Suppressor macrophage treated with lipopolysaccharide for 4 hours (primary cell): ENCODE data around the gene ADCY9.

Experiments
- DNase-seq: peaks from one replicate; pipeline ENCODE4 v3.0.0-alpha.2; 2020

Gene ADCY9

DNA sequence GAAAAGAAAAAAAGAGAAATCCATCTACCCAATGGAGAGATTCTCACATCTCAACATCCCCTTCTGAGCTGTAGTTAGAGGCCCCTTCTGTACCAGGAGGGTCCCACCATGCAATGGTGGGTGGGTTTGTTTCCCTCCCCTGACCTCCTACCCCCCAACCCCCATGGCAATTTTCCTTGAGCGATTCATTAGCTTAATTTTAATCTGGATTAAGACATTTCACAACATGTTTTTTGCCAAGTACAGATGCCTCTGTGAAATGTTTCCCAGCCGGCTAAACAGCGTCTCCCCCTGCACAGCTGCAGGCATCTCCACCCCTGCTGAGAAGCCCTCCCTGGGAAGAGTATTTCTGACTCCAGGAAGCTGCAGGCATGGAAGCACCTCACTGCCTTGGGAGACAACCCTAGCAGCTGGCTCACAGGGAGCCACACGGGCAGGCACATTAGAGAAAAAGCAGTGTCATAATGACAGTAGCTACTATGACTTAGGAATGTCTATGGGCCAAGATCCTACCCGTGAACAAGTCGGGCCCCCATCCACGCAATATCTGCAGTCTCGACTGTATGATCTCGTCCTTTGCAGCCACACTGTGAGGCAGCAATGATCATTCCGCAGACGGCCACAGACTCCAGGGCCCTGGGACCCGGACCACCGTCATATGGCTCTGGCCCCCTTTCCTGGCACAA is 117.3 kb downstream of the ADCY9 start:
- no peak for DNase-seq

DNA sequence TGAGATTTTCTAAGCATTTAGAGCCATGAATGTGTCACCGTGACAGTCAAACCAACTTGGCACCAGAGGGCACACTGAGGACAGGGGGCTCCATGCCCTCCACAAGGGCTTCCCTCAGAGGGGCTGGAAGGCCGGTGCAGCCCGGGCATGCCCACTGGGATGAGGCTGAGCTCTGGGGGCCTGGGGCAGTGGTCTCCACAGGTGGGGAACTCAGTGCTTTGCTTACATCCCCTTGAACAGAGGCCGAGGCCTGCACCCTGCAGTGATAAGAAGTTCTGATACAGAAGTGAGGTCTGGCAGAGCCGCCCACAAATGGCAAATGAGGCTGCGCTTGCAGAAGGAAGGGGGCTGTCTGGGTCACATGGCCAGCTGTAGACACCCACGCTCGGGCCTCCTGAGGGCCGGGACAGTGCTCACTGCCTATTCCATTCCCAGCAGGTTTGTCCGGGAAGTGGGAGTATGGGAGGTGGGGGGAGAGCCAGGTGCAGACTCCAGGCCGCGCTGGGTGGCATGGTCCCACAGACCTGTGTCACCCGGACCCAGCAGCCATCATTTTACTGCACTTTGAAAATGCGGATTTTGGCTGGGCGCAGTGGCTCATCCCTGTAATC is 118.9 kb downstream of the ADCY9 start:
- DNase-seq, result no peak

DNA sequence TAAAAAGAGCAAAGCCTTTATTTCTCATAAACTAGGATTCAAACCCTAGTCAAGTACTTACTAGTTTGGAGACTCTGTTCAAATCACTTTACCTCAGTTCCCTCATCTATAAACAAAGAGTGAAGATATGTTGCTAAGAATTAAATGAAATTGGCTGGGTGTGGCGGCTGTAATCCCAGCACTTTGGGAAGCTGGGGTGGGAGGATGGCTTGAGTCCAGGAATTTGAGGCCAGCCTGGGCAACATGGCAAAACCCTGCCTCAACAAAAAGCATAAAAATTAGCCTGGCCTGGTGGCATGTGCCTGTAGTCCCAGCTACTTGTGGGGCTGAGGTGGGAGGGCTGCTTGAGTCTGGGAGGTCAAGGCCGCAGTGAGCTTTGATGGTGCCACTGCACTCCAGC is 121.2 kb downstream of the ADCY9 start:
- DNase-seq, result no peak

DNA sequence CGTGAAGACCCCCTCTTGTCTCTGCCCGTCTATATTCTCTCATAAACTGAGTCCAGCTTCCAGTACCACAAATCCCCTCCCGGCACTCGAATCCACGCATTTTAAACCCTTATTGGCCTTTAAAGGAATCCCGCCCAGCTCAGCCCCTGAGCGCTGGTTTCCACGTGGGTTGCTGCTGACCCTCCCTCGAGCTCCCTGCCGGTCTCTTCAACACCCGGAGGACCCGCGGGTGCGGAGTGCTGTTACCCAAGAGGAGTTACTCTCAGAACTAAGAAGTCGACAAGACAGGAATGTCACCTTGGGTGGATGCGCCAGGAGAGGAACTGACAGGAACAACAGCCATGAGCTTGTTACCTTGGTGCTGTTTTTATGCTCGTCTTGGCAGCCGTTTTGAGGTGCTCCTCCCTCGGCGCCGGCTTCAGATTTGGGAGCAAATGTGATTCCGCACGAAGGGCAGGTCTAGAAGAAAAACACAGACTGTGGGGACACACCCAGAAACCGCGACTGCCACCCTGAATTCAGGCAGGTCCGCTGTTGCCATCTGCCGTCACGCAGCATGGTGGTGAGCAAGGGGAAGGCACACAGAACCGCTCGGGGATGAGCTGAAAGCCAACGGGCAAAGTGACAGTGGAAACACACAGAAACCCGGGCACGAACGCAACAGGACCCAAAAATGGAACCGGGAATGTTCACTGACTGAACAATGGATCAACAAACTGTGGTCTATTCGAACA is 123.0 kb downstream of the ADCY9 start:
- no peak for DNase-seq

DNA sequence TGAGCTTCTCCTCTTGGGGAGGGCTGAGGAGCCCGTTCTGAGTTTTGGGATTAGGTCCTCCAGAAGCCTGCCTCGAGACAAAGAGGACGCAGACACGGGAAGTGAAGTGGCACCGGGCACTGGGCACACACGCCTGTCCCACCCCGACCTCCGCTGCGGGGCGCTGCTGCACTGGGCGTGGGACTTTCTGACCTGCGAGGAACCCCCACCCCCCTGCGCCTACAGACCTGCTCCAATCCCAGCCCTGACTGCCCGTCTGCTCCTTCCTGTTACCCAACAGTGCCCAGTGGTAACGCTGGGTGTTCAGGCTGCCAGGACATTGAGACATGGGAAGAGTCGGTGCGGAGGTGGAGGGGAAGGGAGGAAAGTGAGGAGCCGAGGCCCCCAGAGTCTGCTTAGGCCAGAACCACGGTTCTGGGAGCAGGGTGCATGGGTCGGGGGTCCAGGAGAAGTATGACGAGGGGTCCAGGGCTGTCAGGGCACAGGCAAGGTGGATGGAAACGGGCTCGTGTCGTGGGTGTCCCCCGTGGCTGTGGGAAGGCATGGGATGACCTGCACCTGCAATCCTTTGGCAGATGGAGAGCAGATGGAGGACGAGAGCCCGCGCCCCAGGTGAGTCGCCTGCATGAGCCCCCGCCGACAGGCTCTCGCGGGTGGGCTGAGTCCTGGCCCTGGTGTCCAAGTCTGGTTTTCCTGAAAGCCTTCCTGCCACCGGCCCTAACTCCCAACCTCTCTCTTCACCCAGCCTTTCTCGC is 123.8 kb downstream of the ADCY9 start:
- DNase-seq, result peak; percentile 44

DNA sequence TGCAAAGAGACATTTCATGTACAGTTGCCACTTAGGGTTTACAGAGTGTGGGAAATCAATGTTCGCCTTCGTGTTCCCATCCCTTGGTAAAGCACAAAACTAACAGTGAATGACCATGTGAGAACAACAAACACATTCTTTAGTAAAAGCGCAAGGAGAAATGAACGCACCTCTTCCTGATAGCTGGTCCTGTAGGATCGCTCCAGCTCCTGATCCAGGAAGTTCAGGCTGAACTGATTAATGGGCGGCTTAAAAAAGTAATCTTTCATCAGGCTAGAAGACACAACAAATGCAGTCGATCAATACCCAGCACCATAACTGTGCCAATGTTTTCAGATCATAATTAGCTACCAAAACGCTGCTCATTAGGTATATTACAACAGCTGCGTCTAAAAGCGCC is 127.4 kb downstream of the ADCY9 start:
- no peak for DNase-seq

DNA sequence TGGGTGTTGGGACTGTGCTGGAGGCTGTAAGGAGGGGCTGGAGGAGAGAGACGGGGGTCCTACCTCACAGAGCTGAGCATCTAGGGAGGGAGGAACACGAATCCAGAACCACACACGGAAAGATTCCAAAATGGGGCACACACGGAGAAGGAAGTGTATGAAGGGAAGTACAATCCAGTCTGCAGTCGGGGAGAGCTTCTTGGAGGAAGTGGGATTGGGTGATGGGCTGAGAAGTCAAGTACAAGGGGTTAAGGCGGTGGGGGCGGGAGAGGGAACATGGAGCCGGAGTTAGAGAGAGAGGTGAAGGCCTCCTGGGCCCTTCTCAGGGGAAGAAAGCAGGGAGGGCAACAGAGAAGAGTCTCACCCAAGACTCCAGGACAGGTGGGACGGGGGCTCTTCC is 128.2 kb downstream of the ADCY9 start:
- no peak for DNase-seq

DNA sequence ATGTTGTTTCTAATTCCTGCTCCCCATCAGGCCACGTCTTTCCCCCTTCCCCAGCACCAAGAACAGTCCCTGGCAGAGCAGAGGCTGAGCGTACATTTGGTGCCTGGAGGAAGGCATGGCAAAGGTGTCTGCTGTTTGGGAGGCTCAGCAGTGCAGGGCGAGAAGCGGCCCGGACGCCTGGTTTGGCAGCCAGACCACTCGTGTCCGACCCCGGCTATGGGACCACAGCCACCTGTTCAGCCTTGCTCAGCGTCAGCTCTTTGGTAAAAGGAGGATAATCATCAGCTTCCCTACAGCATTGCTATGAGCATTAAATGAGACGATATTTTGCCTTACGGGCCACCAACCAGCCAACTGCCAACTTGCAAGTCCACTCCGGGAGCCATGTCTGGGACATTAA is 129.0 kb downstream of the ADCY9 start:
- no peak for DNase-seq

DNA sequence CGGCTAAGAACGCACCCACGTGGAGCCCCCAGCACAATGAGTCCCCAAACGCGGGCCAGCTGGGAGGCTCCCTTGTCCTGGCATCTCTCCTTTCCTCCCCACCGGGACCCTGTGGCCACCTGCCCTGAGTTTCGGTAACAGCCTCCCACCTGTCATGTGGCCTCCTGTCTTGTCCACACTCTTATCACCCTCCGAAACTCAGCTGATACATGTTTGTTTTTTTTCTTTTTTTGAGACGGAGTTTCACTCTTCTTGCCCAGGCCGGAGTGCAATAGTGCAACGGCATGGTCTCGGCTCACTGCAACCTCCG is 130.1 kb downstream of the ADCY9 start:
- DNase-seq, result no peak

DNA sequence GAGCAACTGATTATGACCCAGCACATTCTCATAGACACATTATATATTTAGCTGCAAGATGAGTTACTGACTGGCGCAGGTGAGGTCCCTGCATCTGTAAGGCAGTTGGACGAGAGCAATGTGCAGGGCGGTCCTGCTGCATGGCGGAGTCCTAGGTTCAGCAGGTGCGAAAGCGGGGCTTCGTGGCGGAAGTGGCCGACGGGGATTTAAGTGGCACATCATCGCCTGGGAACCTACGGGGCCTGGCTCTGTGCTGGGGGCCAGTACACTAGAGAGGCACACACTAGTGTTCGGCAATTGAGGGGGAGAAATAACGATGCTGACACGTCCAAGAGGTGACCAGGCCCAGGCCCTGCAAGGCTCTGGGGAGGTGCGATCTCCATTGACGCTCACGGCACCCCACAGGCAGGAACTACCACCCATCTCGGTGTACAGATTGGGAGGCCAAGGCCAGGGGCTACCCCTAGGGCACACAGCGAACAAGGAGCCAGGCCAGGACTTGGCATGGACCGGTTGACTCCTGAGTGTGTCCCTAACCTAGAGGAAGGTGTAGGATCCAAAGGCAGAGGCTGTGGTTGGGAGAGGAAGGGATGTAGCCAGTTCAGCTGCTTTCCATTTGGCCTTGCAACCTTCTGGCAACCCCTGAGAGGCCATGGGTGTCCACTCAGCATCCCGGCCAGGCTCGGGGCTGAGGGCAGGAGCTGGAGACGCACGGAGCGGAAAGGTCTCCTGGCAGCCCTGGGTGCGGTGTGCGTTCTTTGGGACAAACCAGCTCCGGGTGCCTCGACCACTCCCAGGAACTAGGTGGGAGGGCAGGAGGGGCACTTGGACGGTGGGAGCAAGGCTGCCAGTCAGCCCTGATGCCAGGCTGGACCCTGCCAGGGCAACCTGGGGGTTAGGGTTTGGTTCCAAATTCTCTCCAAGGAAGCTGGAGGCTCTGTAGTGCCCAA is 131.9 kb downstream of the ADCY9 start:
- DNase-seq, result no peak

DNA sequence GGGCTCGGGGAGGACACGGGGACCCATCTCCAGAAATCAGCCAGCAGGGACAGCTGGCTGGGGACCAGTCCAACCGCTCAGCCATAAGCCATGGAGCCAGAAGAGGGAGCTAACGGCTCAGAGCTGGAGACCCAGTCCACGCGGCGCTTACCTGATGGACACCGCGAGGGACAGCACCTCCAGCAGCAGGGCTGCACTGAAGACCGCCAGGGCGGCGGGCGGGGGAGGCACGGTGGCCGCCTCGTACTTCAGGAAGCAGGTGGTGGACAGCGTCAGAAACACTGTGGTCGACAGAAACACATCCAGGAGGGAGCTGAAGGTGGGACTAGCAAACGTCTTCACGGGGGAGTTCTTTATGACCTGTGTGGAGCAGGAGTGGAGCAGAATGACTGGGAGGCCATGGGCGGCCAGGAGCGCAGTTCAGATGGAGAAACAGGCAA is 133.1 kb downstream of the ADCY9 start:
- peak; percentile 59 for DNase-seq

DNA sequence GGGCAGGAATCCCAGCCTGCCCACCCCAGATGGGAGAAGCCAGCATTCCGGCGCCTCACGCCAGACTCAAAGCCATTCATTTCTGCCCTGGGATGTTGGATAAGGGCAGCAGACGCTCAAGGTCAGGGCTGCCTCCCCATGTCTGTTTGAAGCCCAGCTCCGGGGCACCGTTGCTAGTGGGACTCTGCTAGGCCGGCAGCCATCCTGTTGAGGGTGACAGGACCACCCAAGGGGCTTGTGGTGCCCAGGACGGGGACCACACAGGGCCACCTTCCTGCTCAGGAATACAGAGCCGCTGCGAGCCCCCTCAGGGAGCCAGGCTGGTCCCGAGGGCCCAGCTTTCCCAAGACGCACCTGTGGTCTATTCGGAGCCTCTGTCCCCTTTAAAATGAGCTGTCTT is 134.0 kb downstream of the ADCY9 start:
- no peak for DNase-seq

DNA sequence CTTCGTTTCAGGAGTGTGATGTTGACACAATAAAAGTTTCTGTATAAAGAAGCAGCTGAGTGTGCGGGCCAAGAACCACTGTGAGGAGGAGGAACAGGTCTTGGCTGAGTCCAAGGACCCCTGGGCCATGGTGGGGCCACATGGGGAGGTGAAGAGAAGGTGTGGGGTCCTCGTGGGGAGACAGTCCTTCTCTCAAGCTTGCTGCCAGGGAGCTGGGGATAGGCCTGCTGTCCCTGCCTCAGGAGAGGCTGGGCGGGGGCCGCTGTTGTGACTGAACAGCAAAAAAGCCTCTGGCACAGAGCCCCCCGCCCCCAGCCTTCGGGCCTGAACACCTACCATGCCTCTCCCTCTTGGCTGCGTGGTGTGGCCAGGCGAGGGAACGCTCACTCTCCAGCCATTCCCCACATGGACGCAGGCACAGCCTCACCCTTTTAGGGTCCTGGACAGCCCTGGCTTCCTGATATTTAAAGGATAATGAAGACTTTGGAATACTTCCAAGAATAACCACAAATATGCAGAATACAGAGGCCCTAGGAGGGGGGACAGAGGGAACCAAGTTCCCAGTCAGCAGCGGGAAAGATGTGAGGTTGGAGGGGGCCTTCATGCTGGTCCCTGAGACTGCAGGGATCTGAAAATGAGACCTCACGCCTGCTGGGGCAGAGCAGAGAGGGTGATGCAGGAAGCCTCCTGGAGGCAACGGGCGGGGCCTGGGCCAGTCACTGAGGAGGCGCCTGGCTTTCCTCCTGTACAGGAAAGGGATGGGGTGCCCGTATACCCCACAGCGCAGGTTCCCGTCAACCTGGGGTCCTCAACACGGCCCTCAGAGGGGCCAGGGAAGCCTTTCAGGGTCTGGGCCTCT is 135.8 kb downstream of the ADCY9 start:
- no peak for DNase-seq

DNA sequence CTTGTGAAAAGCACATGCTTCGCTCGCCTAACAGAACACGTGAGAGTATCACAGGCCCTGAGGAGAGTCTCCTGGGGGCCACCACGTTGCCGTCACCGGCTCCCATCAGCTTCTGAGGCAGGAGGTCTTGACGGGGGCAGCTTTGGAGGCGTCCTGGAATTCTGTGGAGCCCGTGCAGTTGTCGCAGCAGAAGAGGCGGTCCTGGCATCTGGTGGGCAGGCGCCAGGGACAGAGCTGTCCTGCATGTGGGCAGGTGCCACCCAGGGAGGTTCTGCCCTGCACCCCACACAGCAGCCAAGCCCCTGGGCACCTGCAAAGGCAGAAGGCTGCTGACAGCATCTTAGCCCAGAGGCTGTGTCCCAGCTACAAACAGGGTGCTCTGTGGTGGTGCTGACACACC is 136.7 kb downstream of the ADCY9 start:
- no peak for DNase-seq

DNA sequence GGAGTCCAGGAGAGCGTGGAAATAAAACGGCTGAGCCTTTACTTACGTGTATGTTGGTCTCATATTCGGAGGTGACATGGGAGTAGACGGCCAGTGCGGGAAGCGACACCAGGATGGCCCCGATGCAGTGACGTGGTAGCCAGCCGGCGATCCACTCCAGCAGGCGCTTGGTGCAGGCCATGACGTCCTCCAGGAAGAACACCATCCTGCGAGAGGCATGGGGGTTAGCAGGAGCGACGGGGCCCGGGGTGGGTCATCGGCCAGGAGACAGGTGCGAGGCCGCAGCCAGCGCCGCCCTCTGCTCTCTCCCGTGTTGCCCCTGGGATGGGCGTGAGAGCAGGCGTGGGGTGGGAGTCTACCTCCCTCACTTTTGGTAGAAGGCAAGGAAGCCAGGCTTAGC is 137.2 kb downstream of the ADCY9 start:
- DNase-seq, result no peak

DNA sequence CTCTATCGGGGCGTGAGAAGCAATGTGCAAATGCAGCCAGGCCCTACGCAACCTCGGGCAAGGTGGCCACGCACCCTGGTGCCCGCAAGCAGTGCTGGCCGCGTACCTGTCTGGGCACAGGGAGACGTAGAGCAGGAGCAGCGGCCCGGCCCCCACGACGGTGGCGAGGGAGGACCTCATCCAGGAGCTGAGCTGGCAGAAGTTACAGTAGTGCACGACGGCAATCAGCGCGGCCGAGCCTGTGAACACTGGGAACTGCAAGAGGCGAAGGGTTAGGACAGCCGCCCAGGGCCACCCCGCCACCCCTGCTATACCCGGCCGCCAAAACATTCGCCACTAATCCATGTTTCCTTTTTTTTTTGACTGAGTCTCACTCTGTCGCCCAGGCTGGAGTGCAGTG is 138.9 kb downstream of the ADCY9 start:
- DNase-seq, result no peak

DNA sequence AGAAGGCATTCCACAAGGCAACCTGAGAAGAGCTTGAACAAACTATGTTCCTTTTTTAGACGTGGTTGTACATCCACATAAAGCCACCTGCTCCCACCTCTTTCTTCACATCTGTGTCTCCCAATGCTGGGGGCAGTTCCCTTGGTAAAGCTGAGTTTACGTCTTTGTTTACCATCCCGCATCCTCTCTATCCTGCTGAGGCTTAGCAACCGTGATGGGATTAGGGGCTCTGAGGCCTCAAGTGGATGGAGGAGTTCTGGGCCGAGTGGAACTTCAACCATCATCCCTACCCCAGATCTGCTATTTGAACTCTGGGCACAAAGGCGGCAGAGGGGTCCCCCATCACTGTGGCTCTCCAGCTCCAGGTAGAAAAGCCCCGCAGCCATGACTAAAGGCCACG is 141.5 kb downstream of the ADCY9 start:
- DNase-seq, result no peak

DNA sequence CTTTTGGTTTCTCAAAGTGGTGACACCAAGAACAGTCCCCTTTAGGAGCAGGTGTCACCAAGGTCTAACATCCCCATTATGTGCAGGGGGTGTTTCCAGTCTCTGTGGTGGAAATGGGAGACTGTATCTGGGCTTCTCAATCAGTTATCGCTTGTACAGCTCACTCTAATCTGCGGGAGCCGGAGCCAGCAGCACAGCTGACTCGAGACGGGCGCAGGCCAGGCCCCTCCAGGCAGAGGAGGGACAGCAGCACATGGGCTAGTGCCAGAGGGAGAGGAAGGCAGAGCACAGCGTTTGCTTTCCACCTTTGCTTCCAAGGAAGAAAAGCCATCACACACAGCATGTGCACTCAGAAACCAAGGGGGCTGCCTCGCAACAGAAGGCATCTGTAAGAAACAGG is 144.5 kb downstream of the ADCY9 start:
- DNase-seq, result no peak

DNA sequence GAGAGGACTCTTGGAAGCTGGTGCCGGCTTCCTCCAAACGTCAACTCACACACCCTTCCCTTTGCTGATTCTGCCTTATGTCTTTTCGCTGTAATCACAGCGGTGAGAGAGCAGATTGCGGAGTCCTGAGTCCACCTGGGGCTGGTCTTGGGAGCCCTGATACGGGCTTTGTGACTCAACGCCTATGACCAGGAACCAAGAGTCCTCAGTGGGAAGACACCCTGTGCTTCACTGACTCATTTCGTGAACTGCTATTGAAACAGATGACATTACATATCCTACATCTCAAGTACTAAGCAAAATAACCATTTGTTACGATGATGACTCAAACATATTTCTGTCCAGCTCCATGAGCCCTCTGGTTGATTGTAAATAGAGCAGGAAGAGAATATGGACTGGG is 145.0 kb downstream of the ADCY9 start:
- peak; percentile 66 for DNase-seq

DNA sequence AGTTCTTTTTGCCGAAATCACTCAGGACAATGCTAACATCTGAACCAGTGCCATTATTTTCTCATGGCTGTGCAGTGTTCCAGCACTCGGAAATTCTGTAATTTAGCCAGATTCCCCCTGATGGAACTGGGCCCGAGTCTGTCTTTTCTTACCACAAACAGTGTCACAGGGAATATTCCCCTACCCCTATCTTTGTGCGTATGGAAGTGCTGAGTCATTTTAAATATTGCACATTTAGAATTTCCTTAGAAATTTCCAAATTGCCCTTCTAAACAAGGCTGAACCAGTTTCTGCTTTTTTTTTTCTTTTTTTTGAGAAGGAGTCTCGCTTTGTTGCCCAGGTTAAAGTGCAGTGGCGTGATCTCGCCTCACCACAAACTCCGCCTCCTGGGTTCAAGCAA is 147.7 kb downstream of the ADCY9 start:
- peak; percentile 81 for DNase-seq

DNA sequence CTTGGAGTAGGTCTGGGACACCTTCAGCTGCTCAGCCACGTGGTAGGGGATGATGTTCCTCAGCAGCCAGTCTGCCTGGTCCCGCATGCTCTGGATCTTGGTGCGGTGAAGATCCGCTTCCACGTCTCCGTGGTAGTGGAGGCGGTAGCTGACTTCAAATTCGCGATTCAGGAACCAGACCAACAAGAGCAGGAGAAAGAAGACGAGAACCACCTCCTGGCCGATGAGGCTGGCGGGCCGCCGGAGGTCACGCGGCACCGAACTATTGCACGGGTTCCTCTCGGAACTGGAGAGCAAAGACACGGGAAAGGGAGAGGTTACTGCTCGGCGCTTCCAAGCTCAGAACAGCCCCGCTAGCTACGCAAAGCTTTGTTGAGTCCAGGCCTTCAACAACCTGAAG is 149.6 kb downstream of the ADCY9 start:
- no peak for DNase-seq
